H1 (cell line): ENCODE measurements around the gene TUBGCP3. TPM values are rescaled to one million over a fixed set of nuclear protein-coding genes. Genes with fewer than 3 reads are reported as not detected.

Experiments used
- CTCF ChIA-PET: fragments of 300-600 bp; sonication (Branson Sonifier 250); formaldehyde crosslinking; loops from one replicate; lab custom pipeline; 2021; ENCODE audit not compliant: partially characterized antibody; lab: Charles Lee
- POLR2A ChIA-PET: fragments of 300-600 bp; sonication (Branson Sonifier 250); formaldehyde crosslinking; loops from one replicate; lab custom pipeline; 2021; ENCODE audit warnings: inconsistent platforms; ENCODE audit not compliant: partially characterized antibody; lab: Charles Lee
- DNase-seq, 2 experiments: peaks; one replicate each; pipeline versions ENCODE4 v3.0.0 to v3.0.0-alpha.2; 2010 to 2022; ENCODE audit warnings: low spot score in 2 of 2, low read depth in 1 of 2, mixed read lengths in 1 of 2
- FAIRE-seq: peaks from 2 replicates; lab custom pipeline; 2011; peaks lifted over from hg19 to GRCh38; lab: Jason Lieb, UNC
- H2AFZ ChIP-seq: 2 replicates; pipeline ENCODE4 v1.8.1; 2012; ENCODE audit warnings: low read length, inconsistent platforms
- H2AK5ac ChIP-seq: 2 replicates; pipeline ENCODE4 v1.6.1; 2013; ENCODE audit warnings: low read depth, low read length
- H2BK120ac ChIP-seq: replicated peaks from 2 replicates; pipeline ENCODE3; 2013; ENCODE audit warnings: low read depth, low read length, inconsistent platforms
- H2BK12ac ChIP-seq: 2 replicates; pipeline ENCODE4 v1.6.1; 2013; ENCODE audit warnings: low read depth, low read length
- H2BK15ac ChIP-seq: 2 replicates; pipeline ENCODE4 v1.6.1; 2013; ENCODE audit warnings: low read length
- H2BK20ac ChIP-seq: 2 replicates; pipeline ENCODE4 v1.6.1; 2013; ENCODE audit warnings: low read length
- H2BK5ac ChIP-seq: 2 replicates; pipeline ENCODE4 v1.6.1; 2013; ENCODE audit warnings: low read depth, low read length
- H3K14ac ChIP-seq: 2 replicates; pipeline ENCODE4 v1.6.1; 2013; ENCODE audit warnings: inconsistent platforms; ENCODE audit not compliant: insufficient read length
- H3K18ac ChIP-seq: 2 replicates; pipeline ENCODE4 v1.6.1; 2013; ENCODE audit warnings: low read length; ENCODE audit errors: extremely low read depth
- H3K23ac ChIP-seq: 2 replicates; pipeline ENCODE4 v1.6.1; 2013; ENCODE audit warnings: inconsistent platforms; ENCODE audit not compliant: insufficient read length
- H3K23me2 ChIP-seq: 2 replicates; pipeline ENCODE4 v1.6.1; 2013; ENCODE audit warnings: low read depth, low read length
- H3K27ac ChIP-seq: 2 replicates; pipeline ENCODE4 v1.6.1; 2011; ENCODE audit warnings: low read depth, low read length, inconsistent platforms
- H3K27me3 ChIP-seq, 4 experiments: replicated peaks in 1 of 4; 1 replicate in 1 of 4; 2 replicates in 3 of 4; pipeline versions ENCODE4 v1.6.1 to v1.8.1; 2011 to 2013; ENCODE audit warnings: low read length in 3 of 4, mild to moderate bottlenecking in 3 of 4, inconsistent platforms in 2 of 4, mixed read lengths in 2 of 4, moderate library complexity in 1 of 4; ENCODE audit not compliant: control insufficient read depth in 3 of 4, insufficient read depth in 3 of 4; ENCODE audit errors: extremely low read depth in 1 of 4
- H3K36me3 ChIP-seq, 4 experiments: 2 replicates each; pipeline versions ENCODE4 v1.6.1 to v1.8.1; 2011 to 2013; ENCODE audit warnings: mild to moderate bottlenecking in 4 of 4, low read length in 3 of 4, moderate library complexity in 2 of 4, control low read depth in 1 of 4, inconsistent platforms in 1 of 4; ENCODE audit not compliant: insufficient read depth in 4 of 4, control insufficient read depth in 2 of 4
- H3K4ac ChIP-seq: replicated peaks from 2 replicates; pipeline ENCODE3; 2013; ENCODE audit warnings: low read length, low read depth, mixed read lengths, inconsistent platforms; ENCODE audit not compliant: insufficient read length
- H3K4me1 ChIP-seq, 4 experiments: replicated peaks in 1 of 4; 1 replicate in 1 of 4; 2 replicates in 3 of 4; pipeline versions ENCODE4 v1.6.1 to v1.8.1; 2011 to 2013; ENCODE audit warnings: low read length in 3 of 4, inconsistent platforms in 2 of 4, mixed read lengths in 1 of 4; ENCODE audit not compliant: insufficient read depth in 4 of 4, control insufficient read depth in 3 of 4
- H3K4me2 ChIP-seq, 2 experiments: 2 replicates each; pipeline versions ENCODE4 v1.6.1 to v1.8.1; 2011 to 2013; ENCODE audit warnings: low read depth in 2 of 2, low read length in 2 of 2, control low read depth in 1 of 2, inconsistent platforms in 1 of 2, mild to moderate bottlenecking in 1 of 2; ENCODE audit not compliant: insufficient read depth in 1 of 2
- H3K4me3 ChIP-seq, 4 experiments: fragments of 200-600, 300-600 bp in 1 of 4; sonication (generic), shearing (Covaris generic), sonication (Bioruptor Twin) in 1 of 4; 2 replicates each; pipeline versions ENCODE4 v1.5.1 to v1.8.1; 2011 to 2016; ENCODE audit warnings: low read length in 4 of 4, low read depth in 3 of 4, control low read depth in 2 of 4, inconsistent platforms in 2 of 4, mild to moderate bottlenecking in 2 of 4, mixed read lengths in 1 of 4, moderate library complexity in 1 of 4; ENCODE audit not compliant: insufficient read depth in 2 of 4; ENCODE audit errors: extremely low read depth in 1 of 4
- H3K56ac ChIP-seq: replicated peaks from 2 replicates; pipeline ENCODE3; 2013; ENCODE audit warnings: low read depth, mild to moderate bottlenecking, mixed read lengths, low read length, inconsistent platforms; ENCODE audit not compliant: insufficient read length
- H3K79me1 ChIP-seq: 2 replicates; pipeline ENCODE4 v1.6.1; 2013; ENCODE audit warnings: low read depth, low read length, control low read depth
- H3K79me2 ChIP-seq, 2 experiments: 2 replicates each; pipeline versions ENCODE4 v1.6.1 to v1.8.1; 2012 to 2013; ENCODE audit warnings: low read length in 2 of 2, mild to moderate bottlenecking in 2 of 2, inconsistent platforms in 1 of 2; ENCODE audit not compliant: insufficient read depth in 2 of 2, control insufficient read depth in 1 of 2
- H3K9ac ChIP-seq, 4 experiments: replicated peaks in 1 of 4; 1 replicate in 1 of 4; 2 replicates in 3 of 4; pipeline versions ENCODE4 v1.6.1 to v1.8.1; 2011 to 2013; ENCODE audit warnings: low read depth in 3 of 4, low read length in 3 of 4, control low read depth in 2 of 4, mild to moderate bottlenecking in 2 of 4, moderate library complexity in 2 of 4, inconsistent platforms in 1 of 4; ENCODE audit errors: extremely low read depth in 1 of 4
- H3K9me3 ChIP-seq, 2 experiments: 2 replicates each; pipeline versions ENCODE4 v1.6.1 to v1.8.1; 2012 to 2013; ENCODE audit warnings: mild to moderate bottlenecking in 2 of 2, moderate library complexity in 2 of 2, control low read depth in 1 of 2, inconsistent platforms in 1 of 2, low read depth in 1 of 2, low read length in 1 of 2, mixed read lengths in 1 of 2; ENCODE audit not compliant: insufficient read depth in 2 of 2
- H4K20me1 ChIP-seq, 2 experiments: replicated peaks in 1 of 2; 2 replicates each; pipeline versions ENCODE3 to v1.8.1; 2011 to 2013; ENCODE audit warnings: inconsistent platforms in 2 of 2, low read length in 2 of 2, mild to moderate bottlenecking in 1 of 2; ENCODE audit not compliant: insufficient read depth in 2 of 2, control insufficient read depth in 1 of 2
- H4K5ac ChIP-seq: 2 replicates; pipeline ENCODE4 v1.6.1; 2013; ENCODE audit warnings: low read length, low read depth, mixed read lengths, inconsistent platforms; ENCODE audit not compliant: insufficient read length
- H4K8ac ChIP-seq: 2 replicates; pipeline ENCODE4 v1.8.0; 2013; ENCODE audit warnings: mild to moderate bottlenecking, moderate library complexity, low read length, inconsistent platforms; ENCODE audit not compliant: insufficient read depth; ENCODE audit errors: extremely low read depth
- H4K91ac ChIP-seq: replicated peaks from 2 replicates; pipeline ENCODE3; 2013; ENCODE audit warnings: low read length, mixed read lengths, inconsistent platforms; ENCODE audit not compliant: insufficient read length
- CREB1 ChIP-seq: IDR thresholded peaks from 2 replicates; pipeline ENCODE4 v1.6.1; 2012; ENCODE audit warnings: inconsistent platforms
- PHF8 ChIP-seq: fragments of 200-600 bp; sonication (generic); conservative IDR thresholded peaks from 2 replicates; pipeline ENCODE4 v1.7.1; 2012; ENCODE audit warnings: low read depth, mild to moderate bottlenecking, inconsistent platforms, low read length, moderate library complexity
- RAD21 ChIP-seq, 2 experiments: IDR thresholded peaks in 1 of 2; conservative IDR thresholded peaks in 1 of 2; 2 replicates each; pipeline ENCODE4 v1.6.1; 2011; ENCODE audit warnings: low read depth in 2 of 2, low read length in 2 of 2, improper control_type of control experiment in 1 of 2, inconsistent platforms in 1 of 2, mild to moderate bottlenecking in 1 of 2, moderate library complexity in 1 of 2
- TAF7 ChIP-seq: optimal IDR thresholded peaks from 2 replicates; pipeline ENCODE3; 2011; ENCODE audit warnings: low read depth, mild to moderate bottlenecking, inconsistent platforms, low read length, moderate library complexity, borderline replicate concordance
- TEAD4 ChIP-seq: IDR thresholded peaks from 2 replicates; pipeline ENCODE4 v1.6.1; 2012; ENCODE audit warnings: low read depth, low read length, inconsistent platforms, mixed read lengths
- WGBS, 2 experiments: shearing (Covaris generic) in 1 of 2; methylation state at CpG; one replicate each; pipeline versions ENCODE4 v1.1.6 to v1.1.7; 2013 to 2015; ENCODE audit warnings: low lambda C conversion rate in 2 of 2, mixed read lengths in 2 of 2, inconsistent platforms in 1 of 2, low coverage in 1 of 2, missing lambda C conversion rate in 1 of 2; ENCODE audit not compliant: insufficient replicate concordance in 2 of 2, insufficient coverage in 1 of 2, insufficient read length in 1 of 2; ENCODE audit errors: extremely low coverage in 1 of 2, missing lambda C conversion rate in 1 of 2; 5-methylcytosine and 5-hydroxymethylcytosine counted together
- polyA plus RNA-seq, 7 experiments: library from polyadenylated mRNA; depleted of rRNA in 3 of 7; stranded (reverse) in 5 of 7; unstranded in 2 of 7; fragments of >200 nt in 5 of 7; fragments of 200-250 nt in 2 of 7; gene quantifications; 1 replicate in 5 of 7; 2 replicates in 1 of 7; 4 replicates in 1 of 7; pipeline versions ENCODE4 v1.2.1 to v1.2.3, GENCODE V29; 2011 to 2013; ENCODE audit warnings: missing spikeins in 2 of 7, mixed read lengths in 2 of 7
- total RNA-seq: library from RNA; stranded (reverse); fragmentation: NEBNext Ultra II Directional; extraction: Animal tissue kit (Norgen Biotek cat#: 25700); gene quantifications from 2 replicates; pipeline ENCODE4 v1.2.1, GENCODE V29; 2021
- TF ChIP-seq, protein P1 (sequence below): IDR thresholded peaks from 2 replicates; pipeline ENCODE4 v1.6.1; 2012; ENCODE audit warnings: inconsistent platforms
- TF ChIP-seq, protein P2 (sequence below), 3 experiments: IDR thresholded peaks; 1 replicate in 2 of 3; 2 replicates in 1 of 3; pipeline versions ENCODE4 v1.5.1 to v1.6.1; 2011; ENCODE audit warnings: low read length in 3 of 3, mild to moderate bottlenecking in 3 of 3, inconsistent platforms in 2 of 3, low read depth in 1 of 3, moderate library complexity in 1 of 3; ENCODE audit not compliant: insufficient read depth in 1 of 3; ENCODE audit errors: control extremely low read depth in 1 of 3

The TUBGCP3 gene
- total and polyA plus RNA-seq, 2 of the 8 experiments (the other 6 are each of a cell fraction or from before 2014, with no cell fraction given): 27.0 to 31.7 TPM

DNA sequence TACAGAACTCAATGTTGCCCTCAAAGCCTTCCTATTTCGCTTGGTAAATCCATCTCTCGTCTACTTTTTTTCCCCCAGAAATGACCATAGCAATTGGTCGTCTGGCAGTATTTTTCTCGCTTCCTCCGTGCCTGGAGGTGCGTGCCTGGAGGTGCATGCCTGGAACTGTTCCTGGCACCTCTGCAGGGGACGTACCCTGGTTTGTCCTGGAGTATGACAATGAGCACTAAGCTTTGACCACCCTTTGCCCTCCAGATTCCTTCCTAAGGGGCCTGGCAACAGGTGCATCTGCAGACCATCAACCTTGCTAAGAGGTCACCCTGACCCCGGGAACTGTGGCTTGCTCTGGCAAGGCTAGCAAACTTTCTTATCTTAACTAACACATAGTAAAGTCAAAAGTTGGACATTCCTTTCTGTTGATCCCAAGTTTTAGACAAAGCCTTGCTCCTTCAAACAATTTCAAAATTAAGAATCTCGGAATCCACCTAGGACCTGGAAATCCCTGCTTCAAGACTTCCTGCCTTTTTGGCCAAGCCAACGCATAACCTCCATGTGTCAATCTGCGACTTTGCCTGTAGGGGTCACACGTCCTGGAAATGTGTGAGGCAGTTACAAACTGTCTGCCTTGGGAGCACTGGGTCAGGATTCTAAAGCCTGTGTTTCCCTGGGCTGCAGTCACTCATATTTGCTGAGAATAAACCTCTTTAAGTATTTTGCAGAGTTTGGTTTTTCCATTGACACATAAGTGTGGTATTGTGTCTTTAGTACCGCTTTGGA, 28.8 kb upstream of the TUBGCP3 start:
- Histone ChIP-seq H3K9ac (no peak overlapping the region), H3K27ac (no peak overlapping the region), H4K20me1 (no peaks in the 10 kb centered on the region), H2BK12ac (no peak overlapping the region), H2BK120ac (no peak overlapping the region), H3K4me1 (no peaks in the 10 kb centered on the region), H3K18ac (no peak overlapping the region), H3K79me2 (no peaks in the 10 kb centered on the region), H2BK15ac (no peak overlapping the region), H4K91ac (no peak overlapping the region), H3K27me3 (no peaks in the 10 kb centered on the region; a peak in 1 of 7 replicates), H3K14ac (no peak overlapping the region), H3K23me2 (no peaks in the 10 kb centered on the region), H3K9me3 (no peaks in the 10 kb centered on the region), H3K4me3 (no peak overlapping the region), H2AK5ac (no peak overlapping the region), H2BK20ac (no peak overlapping the region), H4K8ac (no peak overlapping the region), H2AFZ (no peak overlapping the region), H3K23ac (no peak overlapping the region), H3K79me1 (no peaks in the 10 kb centered on the region), H3K4me2 (no peak overlapping the region), H3K4ac (no peak overlapping the region), H3K56ac (no peak overlapping the region), H2BK5ac (no peak overlapping the region), H4K5ac (no peak overlapping the region), H3K36me3 (no peaks in the 10 kb centered on the region)
- WGBS, 2 experiments: 70% methylated on average over 13 of the region's 13 CpGs; no CpG with 5 or more reads in 1 of the 2 experiments
- ChIA-PET POLR2A (no interaction called here), CTCF (interaction anchor here (0.9 to 2.6 kb wide), 9 partner anchors 11 to 275 kb away, joined by 3 to 14 read pairs (median 3); no protein-coding TSS in a partner anchor)
- DNase-seq (peak in 1 of 2 experiments; percentile 53), FAIRE-seq (peak; percentile 95)
- TF ChIP-seq CREB1 (peak; percentile 33; the same call in 1 of the 2 replicates), RAD21 (IDR thresholded peaks at IDR 0.05 in 1 of 2, conservative IDR thresholded peaks at IDR 0.05 in 1 of 2; ENCODE audit: low read depth in 2 of 2, low read length in 2 of 2) (peak; percentile 54 to 67), PHF8 (no peak), TAF7 (no peak), TEAD4 (0 out of 2 replicates have a peak, but pooled peaks have one; percentile 42)
- TF ChIP-seq, protein P1, sequence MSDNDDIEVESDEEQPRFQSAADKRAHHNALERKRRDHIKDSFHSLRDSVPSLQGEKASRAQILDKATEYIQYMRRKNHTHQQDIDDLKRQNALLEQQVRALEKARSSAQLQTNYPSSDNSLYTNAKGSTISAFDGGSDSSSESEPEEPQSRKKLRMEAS: peak; percentile 55; the same call in 1 of the 2 replicates
- TF ChIP-seq, protein P2, sequence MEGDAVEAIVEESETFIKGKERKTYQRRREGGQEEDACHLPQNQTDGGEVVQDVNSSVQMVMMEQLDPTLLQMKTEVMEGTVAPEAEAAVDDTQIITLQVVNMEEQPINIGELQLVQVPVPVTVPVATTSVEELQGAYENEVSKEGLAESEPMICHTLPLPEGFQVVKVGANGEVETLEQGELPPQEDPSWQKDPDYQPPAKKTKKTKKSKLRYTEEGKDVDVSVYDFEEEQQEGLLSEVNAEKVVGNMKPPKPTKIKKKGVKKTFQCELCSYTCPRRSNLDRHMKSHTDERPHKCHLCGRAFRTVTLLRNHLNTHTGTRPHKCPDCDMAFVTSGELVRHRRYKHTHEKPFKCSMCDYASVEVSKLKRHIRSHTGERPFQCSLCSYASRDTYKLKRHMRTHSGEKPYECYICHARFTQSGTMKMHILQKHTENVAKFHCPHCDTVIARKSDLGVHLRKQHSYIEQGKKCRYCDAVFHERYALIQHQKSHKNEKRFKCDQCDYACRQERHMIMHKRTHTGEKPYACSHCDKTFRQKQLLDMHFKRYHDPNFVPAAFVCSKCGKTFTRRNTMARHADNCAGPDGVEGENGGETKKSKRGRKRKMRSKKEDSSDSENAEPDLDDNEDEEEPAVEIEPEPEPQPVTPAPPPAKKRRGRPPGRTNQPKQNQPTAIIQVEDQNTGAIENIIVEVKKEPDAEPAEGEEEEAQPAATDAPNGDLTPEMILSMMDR (IDR thresholded peaks at IDR 0.05; ENCODE audit: control extremely low read depth in 1 of 3, insufficient read depth in 1 of 3, low read depth in 1 of 3, low read length in 3 of 3): peak; percentile 62 to 90 (median 84)
